NCI-H2196 (cell line): ENCODE measurements around the gene TAAR1.
"Not testable (repeated sequence)": the region's sequence is repeated elsewhere in the genome, so short reads cannot be mapped to it uniquely, and the experiment has no call there.

Source experiments
- DNase-seq: peaks from one replicate; lab custom pipeline; 2025; ENCODE audit not compliant: unreplicated experiment; lab: John Stamatoyannopoulos, UW

The TAAR1 gene

GRCh38 chr6:132663661-132664060, 4.7 kb upstream of the TAAR1 start:
- no peak for DNase-seq

DNA sequence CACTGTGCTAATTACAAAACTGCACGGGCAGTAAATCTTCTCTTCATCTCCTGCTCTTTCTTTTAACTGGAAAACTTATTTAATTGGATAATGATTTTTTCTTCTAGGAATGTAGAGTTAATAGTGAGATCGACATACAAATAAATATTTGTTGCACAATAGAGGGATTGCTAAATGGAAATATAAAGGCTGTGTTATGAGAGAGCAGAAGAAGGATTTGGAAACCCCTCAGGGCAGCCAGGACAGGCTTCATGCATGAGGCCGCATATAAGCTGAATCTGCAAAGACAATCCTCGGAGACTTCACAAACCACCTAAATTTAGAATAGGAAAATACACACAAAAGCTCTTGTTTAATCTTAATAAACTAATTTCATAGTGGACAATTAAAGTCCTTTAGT, 2.9 kb upstream of the TAAR1 start:
- DNase-seq = no peak

- DNase-seq = no peak
Observed at GRCh38 chr6:132651062-132651461, 7.9 kb downstream of the TAAR1 start.

DNA sequence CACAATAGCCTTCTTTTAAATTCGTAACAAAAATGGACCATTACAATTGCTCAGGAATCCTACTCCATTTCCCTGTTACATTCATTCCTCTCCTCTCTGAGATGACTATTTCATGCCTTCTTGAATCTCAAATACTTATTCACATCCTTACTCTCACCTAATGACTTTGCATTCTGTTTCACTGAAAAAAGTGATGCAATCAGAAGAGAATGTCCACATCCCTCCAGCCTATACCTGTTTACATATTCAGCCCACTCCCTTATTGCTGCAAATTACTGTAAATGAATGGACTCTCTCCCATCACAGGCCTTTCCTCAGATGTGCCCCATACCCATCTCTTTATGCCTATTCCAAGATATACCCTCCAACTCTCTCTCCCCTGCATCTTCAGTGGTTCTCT, 8.6 kb downstream of the TAAR1 start:
- no peak for DNase-seq

DNA sequence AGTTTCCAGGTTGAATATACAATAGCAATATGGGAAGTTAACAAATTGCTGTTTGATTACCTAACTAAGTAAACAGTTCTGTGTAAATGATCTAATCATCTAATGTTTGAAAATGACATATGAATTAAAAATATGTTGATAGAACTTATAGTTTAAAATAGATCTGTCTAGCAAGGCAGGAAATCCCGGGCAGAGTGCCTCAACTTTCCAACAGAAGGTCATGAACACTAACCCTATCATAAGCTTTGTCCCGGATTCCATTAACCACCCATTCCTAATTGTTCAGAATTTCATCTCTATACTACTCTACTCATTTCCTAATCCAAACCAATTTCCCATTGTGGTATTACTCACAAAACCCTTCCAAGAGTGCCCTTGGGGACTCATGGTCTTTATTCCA, 10.2 kb downstream of the TAAR1 start:
- no peak for DNase-seq

DNA sequence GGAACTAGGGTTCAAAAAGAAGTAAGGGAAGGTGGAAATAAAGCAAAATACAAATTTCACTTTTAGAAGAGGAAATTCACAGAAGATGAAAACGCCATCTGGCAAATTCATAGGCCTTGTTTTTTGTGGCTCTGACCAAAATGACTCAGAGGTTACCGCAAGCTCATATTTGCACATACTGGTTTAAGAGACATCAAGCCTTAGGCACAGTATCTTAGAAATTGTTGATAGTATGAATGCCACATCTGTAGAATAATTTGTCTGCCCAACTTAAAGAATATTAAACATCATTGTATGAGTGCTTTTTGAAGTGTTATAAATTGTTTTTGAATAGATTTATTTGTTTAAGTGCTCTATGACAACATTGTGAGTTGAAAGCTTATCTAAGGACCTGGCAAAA, 10.6 kb downstream of the TAAR1 start:
- no peak for DNase-seq

GRCh38 chr6:132643547-132643946, 15.4 kb downstream of the TAAR1 start:
- DNase-seq = no peak

GRCh38 chr6:132637135-132637534, 21.8 kb downstream of the TAAR1 start:
- DNase-seq = not testable (repeated sequence)

DNA sequence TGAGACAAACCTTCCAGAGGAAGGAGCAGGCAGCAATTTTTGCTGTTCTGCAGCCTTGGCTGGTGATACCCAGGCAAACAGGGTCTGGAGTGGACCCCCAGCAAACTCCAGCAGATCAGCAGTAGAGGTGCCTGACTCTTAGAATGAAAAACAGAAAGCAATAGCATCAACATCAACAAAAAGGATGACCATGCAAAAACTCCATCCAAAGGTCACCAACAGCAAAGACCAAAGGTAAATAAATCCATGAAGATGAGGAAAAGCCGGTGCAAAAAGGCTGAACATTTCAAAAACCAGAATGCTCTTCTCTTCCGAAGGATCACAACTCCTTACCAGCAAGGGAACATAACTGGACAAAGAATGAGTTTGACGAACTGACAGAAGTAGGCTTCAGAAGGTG, 23.1 kb downstream of the TAAR1 start:
- not testable (repeated sequence) for DNase-seq

DNA sequence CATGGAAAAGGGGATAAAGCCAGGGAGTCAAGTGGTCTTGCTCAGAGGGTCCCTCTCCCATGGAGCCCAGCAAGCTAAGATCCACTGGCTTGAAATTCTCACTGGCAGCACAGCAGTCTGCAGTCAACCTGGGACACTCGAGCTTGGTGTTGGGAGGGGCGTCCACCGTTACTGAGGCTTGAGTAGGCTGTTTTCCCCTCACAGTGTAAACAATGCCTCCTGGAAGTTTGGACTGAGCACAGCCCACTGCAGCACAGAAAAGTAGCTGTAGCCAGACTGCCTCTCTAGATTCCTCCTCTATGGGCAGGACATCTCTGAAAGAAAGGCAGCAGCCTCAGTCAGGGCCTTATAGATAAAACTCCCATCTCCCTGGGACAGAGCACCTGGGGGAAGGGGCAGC, 23.7 kb downstream of the TAAR1 start:
- not testable (repeated sequence) for DNase-seq

DNA sequence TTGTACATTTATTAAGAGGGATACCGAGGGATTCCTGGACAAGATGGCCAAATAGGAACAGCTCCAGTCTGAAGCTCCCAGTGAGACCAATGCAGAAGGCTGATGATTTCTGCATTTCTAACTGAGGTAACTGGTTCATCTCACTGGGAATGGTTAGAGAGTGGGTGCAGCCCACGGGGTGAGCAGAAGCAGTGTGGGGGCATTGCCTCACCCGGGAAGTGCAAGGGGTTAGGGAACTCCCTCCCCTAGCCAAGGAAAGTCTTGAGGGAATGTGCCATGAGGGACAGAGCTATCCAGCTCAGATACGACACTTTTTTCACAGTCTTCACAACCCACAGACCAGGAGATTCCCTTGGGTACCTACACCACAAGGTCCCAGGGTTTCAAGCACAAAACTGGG, 24.2 kb downstream of the TAAR1 start:
- no peak for DNase-seq

DNA sequence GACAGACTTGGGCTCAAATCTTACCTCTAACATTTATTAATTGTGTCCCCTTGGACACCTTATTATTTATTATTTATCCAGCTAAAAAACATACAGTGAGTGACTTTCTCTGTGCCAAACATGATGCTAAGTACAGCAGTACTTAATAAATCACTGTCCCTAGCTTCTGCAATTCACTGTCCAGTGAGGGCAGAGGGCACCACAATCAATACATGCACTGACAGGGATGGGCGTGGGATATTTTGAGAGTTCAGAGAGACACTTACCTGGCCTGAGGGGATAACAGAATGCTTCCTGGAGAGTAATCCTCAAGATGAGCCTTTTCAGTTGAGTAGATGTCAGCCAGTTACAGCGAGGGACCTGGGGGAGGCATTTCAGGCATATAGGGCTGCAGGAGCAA, 25.6 kb downstream of the TAAR1 start:
- no peak for DNase-seq

- no peak for DNase-seq
Observed at GRCh38 chr6:132624175-132624574, 34.8 kb downstream of the TAAR1 start, which contains the start of gene TAAR2. Gene TAAR2 (minus strand): TSS chr6:132624275. CDS start chr6:132624275, 0 bp downstream.

- no peak for DNase-seq
Observed at GRCh38 chr6:132623106-132623845, 35.7 kb downstream of the TAAR1 start.

DNA sequence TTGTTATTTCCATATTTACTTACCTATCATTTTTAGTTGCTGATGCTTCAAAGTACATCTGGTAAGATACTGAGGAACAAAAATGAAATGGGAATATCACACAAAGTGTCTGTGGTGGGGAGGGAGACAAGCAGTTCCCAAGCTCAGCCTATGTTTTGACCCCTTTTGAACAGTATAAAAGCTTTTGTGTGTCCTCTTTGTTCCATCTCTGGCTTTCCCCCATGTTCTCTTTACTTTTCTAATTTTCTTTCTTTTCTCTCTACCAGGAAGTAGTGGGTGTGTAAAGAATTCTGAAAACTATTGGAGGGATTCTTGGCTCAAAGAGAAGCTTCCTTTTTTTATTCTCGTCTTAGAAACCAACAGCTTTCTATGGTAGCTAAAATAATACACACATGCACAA, 42.3 kb downstream of the TAAR1 start:
- DNase-seq = no peak

DNA sequence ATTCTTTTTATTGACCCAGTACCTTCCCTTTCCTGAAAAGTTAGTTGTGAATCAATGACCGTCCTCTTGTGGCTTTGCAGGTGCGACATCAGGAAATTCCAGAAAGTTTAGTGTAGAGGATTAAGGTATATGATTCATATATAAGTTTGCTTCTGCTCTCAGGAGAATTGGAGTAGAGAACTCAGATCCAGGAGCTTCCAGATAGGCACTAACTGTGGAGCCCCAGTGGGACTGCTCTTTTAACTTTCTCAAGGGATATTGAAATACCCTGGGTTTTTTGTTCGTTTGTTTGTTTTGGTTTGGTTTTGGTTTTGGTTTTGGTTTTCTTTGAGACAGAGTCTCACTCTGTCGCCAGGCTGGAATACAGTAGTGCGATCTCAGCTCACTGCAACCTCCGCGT, 44.4 kb downstream of the TAAR1 start:
- no peak for DNase-seq

- DNase-seq = no peak
Observed at GRCh38 chr6:132612449-132613108, 46.4 kb downstream of the TAAR1 start.

DNA sequence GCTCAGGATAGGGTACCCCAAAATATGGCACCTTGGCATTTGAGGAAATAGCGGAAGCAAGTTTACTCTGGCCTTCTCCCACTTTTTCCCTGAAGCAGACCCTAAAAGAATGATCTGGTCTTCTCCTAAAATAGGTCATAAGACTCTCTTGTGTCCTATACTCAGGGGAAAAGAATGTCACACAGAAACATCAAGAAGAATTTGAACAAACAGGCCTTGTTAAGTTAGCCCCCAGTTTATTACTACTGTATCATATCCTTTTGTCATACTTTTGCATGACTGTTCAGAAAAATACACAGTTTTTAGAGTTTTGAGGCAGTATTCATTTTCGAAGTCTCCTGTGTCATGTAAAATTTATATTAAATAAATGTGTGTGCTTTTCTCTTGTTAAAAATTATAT, 47.4 kb downstream of the TAAR1 start:
- no peak for DNase-seq

GRCh38 chr6:132607544-132608233, 51.3 kb downstream of the TAAR1 start:
- no peak for DNase-seq

GRCh38 chr6:132604635-132605152, 54.3 kb downstream of the TAAR1 start:
- DNase-seq = no peak

DNA sequence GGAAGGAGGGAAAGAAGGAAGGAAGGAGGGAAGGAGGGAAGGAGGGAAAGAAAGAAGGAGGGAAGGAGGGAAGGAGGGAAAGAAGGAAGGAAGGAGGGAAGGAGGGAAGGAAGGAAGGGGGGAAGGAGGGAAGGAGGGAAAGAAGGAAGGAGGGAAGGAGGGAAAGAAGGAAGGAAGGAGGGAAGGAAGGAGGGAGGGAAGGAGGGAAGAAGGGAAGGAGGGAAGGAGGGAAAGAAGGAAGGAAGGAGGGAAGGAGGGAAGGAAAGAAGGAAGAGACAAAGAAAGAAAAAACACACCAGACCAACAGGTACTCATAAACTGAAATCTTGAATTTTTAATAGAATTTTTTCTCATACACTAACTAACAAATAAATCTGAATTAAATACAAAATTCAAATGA, 58.1 kb downstream of the TAAR1 start:
- not testable (repeated sequence) for DNase-seq

DNA sequence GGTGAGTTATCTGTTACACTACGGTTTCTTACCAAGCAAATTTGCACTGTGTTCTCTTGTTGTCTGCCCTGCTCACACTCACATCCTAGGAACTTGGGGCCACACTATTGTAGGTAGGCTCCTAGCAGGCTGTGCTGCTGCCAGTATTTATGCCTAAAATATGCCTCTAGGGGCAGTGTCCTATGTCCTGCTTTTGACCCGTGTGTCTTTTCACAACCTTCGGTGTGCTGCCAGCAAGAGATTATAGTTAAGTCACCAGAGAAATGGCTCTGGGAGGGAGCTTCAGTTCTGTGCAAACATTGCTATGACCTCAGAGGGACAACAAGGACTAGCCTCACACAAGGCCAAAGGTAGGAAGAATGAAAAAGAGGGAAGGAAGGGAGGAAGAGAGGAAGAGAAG, 60.5 kb downstream of the TAAR1 start:
- DNase-seq = no peak
